IMR-90 (cell line): ENCODE measurements around the gene RYK. TPM values are rescaled to one million over a fixed set of nuclear protein-coding genes. Genes with fewer than 3 reads are reported as not detected.

Source experiments
- ATAC-seq: fragments of 200-7000 bp; cut with Tn5 transposase; 2 replicates; pipeline ENCODE4 v1.9.1; 2020; ENCODE audit warnings: low read depth, mild to moderate bottlenecking, moderate library complexity
- BruUV-seq: library from RNA; stranded (reverse); fragments of 400-500 nt; replicated peaks from 2 replicates; lab custom pipeline; 2021; lab: Mats Ljungman, UMichigan
- CTCF ChIA-PET: fragments of 300-600 bp; formaldehyde crosslinking; extraction: SDS; loops from one replicate; lab custom pipeline; 2021; ENCODE audit warnings: antibody characterized with exemption; lab: Yijun Ruan, JAX
- POLR2A ChIA-PET: fragments of 300-600 bp; sonication (Branson Sonifier 250); formaldehyde crosslinking; loops from one replicate; lab custom pipeline; 2022; ENCODE audit warnings: antibody characterized with exemption; ENCODE audit not compliant: unreplicated experiment; lab: Charles Lee
- DNase-seq: peaks from one replicate; pipeline ENCODE4 v3.0.0; 2013
- H2AFZ ChIP-seq: replicated peaks from 2 replicates; pipeline ENCODE3; 2013; ENCODE audit warnings: low read length, mild to moderate bottlenecking; ENCODE audit not compliant: poor library complexity
- H2AK5ac ChIP-seq: 2 replicates; pipeline ENCODE4 v1.6.1; 2013; ENCODE audit warnings: low read depth, low read length, inconsistent platforms
- H2AK9ac ChIP-seq: replicated peaks from 2 replicates; pipeline ENCODE3; 2013; ENCODE audit warnings: mild to moderate bottlenecking, low read depth, low read length, moderate library complexity; ENCODE audit not compliant: poor library complexity
- H2BK120ac ChIP-seq: 2 replicates; pipeline ENCODE4 v1.6.1; 2013; ENCODE audit warnings: low read depth, low read length, inconsistent platforms
- H2BK15ac ChIP-seq: 3 replicates; pipeline ENCODE4 v1.6.1; 2013; ENCODE audit warnings: low read depth, low read length, inconsistent platforms
- H2BK20ac ChIP-seq: 2 replicates; pipeline ENCODE4 v1.6.1; 2013; ENCODE audit warnings: low read depth, mild to moderate bottlenecking, inconsistent platforms, low read length, moderate library complexity
- H2BK5ac ChIP-seq: 2 replicates; pipeline ENCODE4 v1.6.1; 2013; ENCODE audit warnings: mild to moderate bottlenecking, low read depth, low read length, inconsistent platforms; ENCODE audit not compliant: poor library complexity, severe bottlenecking
- H3K14ac ChIP-seq: replicated peaks from 2 replicates; pipeline ENCODE4 v1.6.1; 2013; ENCODE audit warnings: low read depth, low read length, inconsistent platforms
- H3K18ac ChIP-seq: 2 replicates; pipeline ENCODE4 v1.6.1; 2013; ENCODE audit warnings: low read depth, low read length, control low read depth
- H3K23ac ChIP-seq: 2 replicates; pipeline ENCODE4 v1.6.1; 2013; ENCODE audit warnings: low read depth, low read length, inconsistent platforms
- H3K27ac ChIP-seq: 2 replicates; pipeline ENCODE4 v1.5.1; 2013; ENCODE audit warnings: mild to moderate bottlenecking, control low read depth, low read length; ENCODE audit not compliant: insufficient read depth
- H3K27me3 ChIP-seq: 2 replicates; pipeline ENCODE4 v1.6.1; 2013; ENCODE audit warnings: low read length; ENCODE audit not compliant: control insufficient read depth, insufficient read depth
- H3K36me3 ChIP-seq: 2 replicates; pipeline ENCODE4 v1.6.1; 2013; ENCODE audit warnings: low read length, mixed read lengths; ENCODE audit not compliant: control insufficient read depth, insufficient read depth
- H3K4ac ChIP-seq: 2 replicates; pipeline ENCODE4 v1.6.1; 2013; ENCODE audit warnings: low read depth, low read length, inconsistent platforms
- H3K4me1 ChIP-seq: 2 replicates; pipeline ENCODE4 v1.6.1; 2013; ENCODE audit warnings: low read length, mixed read lengths; ENCODE audit not compliant: control insufficient read depth, insufficient read depth
- H3K4me2 ChIP-seq: 2 replicates; pipeline ENCODE4 v1.6.1; 2013; ENCODE audit warnings: low read depth, mild to moderate bottlenecking, control low read depth, low read length, moderate library complexity
- H3K4me3 ChIP-seq: 2 replicates; pipeline ENCODE4 v1.5.1; 2013; ENCODE audit warnings: low read depth, mild to moderate bottlenecking, control low read depth, low read length, moderate library complexity; ENCODE audit not compliant: insufficient read depth
- H3K56ac ChIP-seq: 2 replicates; pipeline ENCODE4 v1.6.1; 2013; ENCODE audit warnings: low read length, inconsistent platforms; ENCODE audit not compliant: insufficient read depth; ENCODE audit errors: extremely low read depth
- H3K79me1 ChIP-seq, 2 experiments: 2 replicates each; pipeline ENCODE4 v1.6.1; 2013; ENCODE audit warnings: low read length in 2 of 2, inconsistent platforms in 1 of 2, low read depth in 1 of 2
- H3K9ac ChIP-seq: 2 replicates; pipeline ENCODE4 v1.6.1; 2013; ENCODE audit warnings: low read depth, low read length, control low read depth
- H3K9me1 ChIP-seq: 2 replicates; pipeline ENCODE4 v1.6.1; 2013; ENCODE audit warnings: low read length, inconsistent platforms; ENCODE audit not compliant: insufficient read depth
- H3K9me3 ChIP-seq: 2 replicates; pipeline ENCODE4 v1.6.1; 2013; ENCODE audit warnings: low read length; ENCODE audit not compliant: control insufficient read depth, insufficient read depth
- H4K20me1 ChIP-seq: 2 replicates; pipeline ENCODE4 v1.6.1; 2013; ENCODE audit warnings: low read length, inconsistent platforms; ENCODE audit not compliant: insufficient read depth
- H4K5ac ChIP-seq: 2 replicates; pipeline ENCODE4 v1.6.1; 2013; ENCODE audit warnings: mild to moderate bottlenecking, low read depth, low read length, control low read depth
- H4K8ac ChIP-seq, 2 experiments: 2 replicates each; pipeline ENCODE4 v1.6.1; 2013; ENCODE audit warnings: low read depth in 2 of 2, low read length in 2 of 2, control low read depth in 1 of 2, inconsistent platforms in 1 of 2
- H4K91ac ChIP-seq: 2 replicates; pipeline ENCODE4 v1.6.1; 2013; ENCODE audit warnings: low read depth, low read length, inconsistent platforms; ENCODE audit not compliant: insufficient read depth
- FOS ChIP-seq: fragments of 150-350 bp; IDR thresholded peaks from 2 replicates; pipeline ENCODE4 v1.6.1; 2016; ENCODE audit warnings: low read depth, low read length
- MXI1 ChIP-seq: IDR thresholded peaks from 2 replicates; pipeline ENCODE4 v1.6.1; 2012; ENCODE audit warnings: low read depth, mild to moderate bottlenecking, low read length, moderate library complexity, borderline replicate concordance
- POLR2A ChIP-seq: IDR thresholded peaks from 2 replicates; pipeline ENCODE4 v1.6.1; 2012; ENCODE audit warnings: mild to moderate bottlenecking, low read depth, low read length
- RAD21 ChIP-seq: IDR thresholded peaks from 2 replicates; pipeline ENCODE4 v1.6.1; 2012; ENCODE audit warnings: low read length, improper control_type of control experiment
- RCOR1 ChIP-seq: IDR thresholded peaks from 2 replicates; pipeline ENCODE4 v1.6.1; 2012; ENCODE audit warnings: mild to moderate bottlenecking, low read length, improper control_type of control experiment; ENCODE audit not compliant: insufficient replicate concordance
- SMC3 ChIP-seq: fragments of 150-350 bp; IDR thresholded peaks from 2 replicates; pipeline ENCODE4 v1.6.1; 2016; ENCODE audit warnings: low read depth, mild to moderate bottlenecking, antibody characterized with exemption, low read length, moderate library complexity
- USF2 ChIP-seq: fragments of 150-350 bp; IDR thresholded peaks from 2 replicates; pipeline ENCODE4 v1.6.1; 2017; ENCODE audit warnings: mild to moderate bottlenecking, antibody characterized with exemption, low read length, low read depth
- WGBS, 2 experiments: methylation state at CpG; one replicate each; pipeline versions ENCODE4 v1.1.5 to v1.1.7; 2013; ENCODE audit warnings: missing lambda C conversion rate in 2 of 2; ENCODE audit not compliant: insufficient read length in 1 of 2; ENCODE audit errors: extremely low coverage in 2 of 2; 5-methylcytosine and 5-hydroxymethylcytosine counted together
- dilution Hi-C: fragments of 300-500 bp; cut with HindIII; formaldehyde crosslinking; loops from one replicate; pipeline ENCODE4 v1.14.3; 2018; ENCODE audit warnings: low sequenced_read_pairs; ENCODE audit not compliant: unreplicated experiment
- in situ Hi-C: fragments of 300-500 bp; cut with MboI; formaldehyde crosslinking; loops from 3 replicates; pipeline ENCODE4 v1.14.3; 2019; ENCODE audit warnings: low sequenced_read_pairs, inconsistent platforms, mixed read lengths
- intact Hi-C: fragments of 100-400 bp; cut with micrococcal nuclease; formaldehyde crosslinking; loops from 2 replicates; pipeline ENCODE4 v1.10.0; 2022
- polyA plus RNA-seq, 3 experiments: library from polyadenylated mRNA; depleted of rRNA; stranded (reverse); fragments of >200 nt; gene quantifications; 2 replicates each; pipeline ENCODE4 v1.2.3, GENCODE V29; 2012; ENCODE audit warnings: low replicate concordance in 1 of 3
- total RNA-seq: library from RNA; depleted of rRNA; stranded (reverse); fragments of >200 nt; gene quantifications from 2 replicates; pipeline ENCODE4 v1.2.3, GENCODE V29; 2012
- TF ChIP-seq, protein P1 (sequence below): fragments of 150-350 bp; IDR thresholded peaks from 2 replicates; pipeline ENCODE4 v1.6.1; 2016; ENCODE audit warnings: low read depth, mild to moderate bottlenecking, low read length, moderate library complexity, borderline replicate concordance
- TF ChIP-seq, protein P2 (sequence below): conservative IDR thresholded peaks from 2 replicates; pipeline ENCODE4 v1.5.1; 2012; ENCODE audit warnings: mild to moderate bottlenecking, low read depth, low read length, improper control_type of control experiment

Gene RYK
- total and polyA plus RNA-seq, 2 of the 4 experiments (the other 2 are of a cell fraction), result 42.4 to 106 TPM

- Histone ChIP-seq H3K4me3 (no peak overlapping the region), H3K9ac (no peak overlapping the region), H3K4me2 (no peak overlapping the region), H2BK5ac (no peak overlapping the region), H3K9me1 (0 out of 2 replicates have a peak, but pooled peaks cover 5% of the 10 kb centered on the region), H2BK120ac (no peak overlapping the region), H3K9me3 (no peaks in the 10 kb centered on the region), H2AK9ac (no peak overlapping the region), H4K8ac (no peak overlapping the region), H4K5ac (no peak overlapping the region), H2BK15ac (no peak overlapping the region), H3K27ac (no peak overlapping the region), H4K20me1 (no peaks in the 10 kb centered on the region), H3K27me3 (no peaks in the 10 kb centered on the region), H3K23ac (no peak overlapping the region), H2AFZ (no peak overlapping the region), H3K36me3 (peaks cover 3% of the 10 kb centered on the region; the same call in 1 of the 2 replicates), H2BK20ac (no peak overlapping the region), H3K4ac (no peak overlapping the region), H3K79me1 (no peaks in the 10 kb centered on the region), H4K91ac (no peak overlapping the region), H3K4me1 (no peaks in the 10 kb centered on the region; the same call in 1 of the 2 replicates), H2AK5ac (no peak overlapping the region), H3K14ac (no peak overlapping the region), H3K56ac (no peak overlapping the region), H3K18ac (no peak overlapping the region)
- DNase-seq, result no peak
- dilution Hi-C loops (no loop called here), intact Hi-C loops (no loop called here), in situ Hi-C loops (no loop called here)
- ChIA-PET POLR2A (no interaction called here), CTCF (interaction anchor here (0.6 kb wide), 1 partner anchor 9 kb away, joined by 3 read pairs; no protein-coding TSS in a partner anchor)
- no TSS peak for BruUV-seq
- TF ChIP-seq SMC3, result no peak
- TF ChIP-seq POLR2A, result no peak
- no peak for TF ChIP-seq MXI1
- TF ChIP-seq, protein P1, sequence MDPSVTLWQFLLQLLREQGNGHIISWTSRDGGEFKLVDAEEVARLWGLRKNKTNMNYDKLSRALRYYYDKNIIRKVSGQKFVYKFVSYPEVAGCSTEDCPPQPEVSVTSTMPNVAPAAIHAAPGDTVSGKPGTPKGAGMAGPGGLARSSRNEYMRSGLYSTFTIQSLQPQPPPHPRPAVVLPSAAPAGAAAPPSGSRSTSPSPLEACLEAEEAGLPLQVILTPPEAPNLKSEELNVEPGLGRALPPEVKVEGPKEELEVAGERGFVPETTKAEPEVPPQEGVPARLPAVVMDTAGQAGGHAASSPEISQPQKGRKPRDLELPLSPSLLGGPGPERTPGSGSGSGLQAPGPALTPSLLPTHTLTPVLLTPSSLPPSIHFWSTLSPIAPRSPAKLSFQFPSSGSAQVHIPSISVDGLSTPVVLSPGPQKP, result no peak
- no peak for TF ChIP-seq FOS
- TF ChIP-seq RAD21, result no peak
- TF ChIP-seq, protein P2, sequence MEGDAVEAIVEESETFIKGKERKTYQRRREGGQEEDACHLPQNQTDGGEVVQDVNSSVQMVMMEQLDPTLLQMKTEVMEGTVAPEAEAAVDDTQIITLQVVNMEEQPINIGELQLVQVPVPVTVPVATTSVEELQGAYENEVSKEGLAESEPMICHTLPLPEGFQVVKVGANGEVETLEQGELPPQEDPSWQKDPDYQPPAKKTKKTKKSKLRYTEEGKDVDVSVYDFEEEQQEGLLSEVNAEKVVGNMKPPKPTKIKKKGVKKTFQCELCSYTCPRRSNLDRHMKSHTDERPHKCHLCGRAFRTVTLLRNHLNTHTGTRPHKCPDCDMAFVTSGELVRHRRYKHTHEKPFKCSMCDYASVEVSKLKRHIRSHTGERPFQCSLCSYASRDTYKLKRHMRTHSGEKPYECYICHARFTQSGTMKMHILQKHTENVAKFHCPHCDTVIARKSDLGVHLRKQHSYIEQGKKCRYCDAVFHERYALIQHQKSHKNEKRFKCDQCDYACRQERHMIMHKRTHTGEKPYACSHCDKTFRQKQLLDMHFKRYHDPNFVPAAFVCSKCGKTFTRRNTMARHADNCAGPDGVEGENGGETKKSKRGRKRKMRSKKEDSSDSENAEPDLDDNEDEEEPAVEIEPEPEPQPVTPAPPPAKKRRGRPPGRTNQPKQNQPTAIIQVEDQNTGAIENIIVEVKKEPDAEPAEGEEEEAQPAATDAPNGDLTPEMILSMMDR, result no peak
- no peak for TF ChIP-seq USF2
- TF ChIP-seq RCOR1, result no peak
- no peak for ATAC-seq
- WGBS, 2 experiments, result 100% methylated on average over 1 of the region's 3 CpGs; no CpG with 5 or more reads in 1 of the 2 experiments
Measured at GRCh38 chr3:134136604-134137003, 114.1 kb downstream of the RYK start.
